ENCODE results near the gene FN3KRP. TPM values are rescaled to one million over a fixed set of nuclear protein-coding genes. Genes with fewer than 3 reads are reported as not detected.

FN3KRP gene
- total RNA-seq, 1 experiment from 2014 or later: 53.4 TPM

Other genes starting within 250 kb of the FN3KRP start
- 39.3 and 54.9 TPM in 2 replicates for gene FOXK2, start 197.0 kb upstream of the FN3KRP start, total RNA-seq (2014; rRNA removed; shearing (Covaris generic))
- 157 and 203 TPM in 2 replicates for gene WDR45B, start 68.3 kb upstream of the FN3KRP start, total RNA-seq (2014; rRNA removed; shearing (Covaris generic))
- gene RAB40B, start 18.0 kb upstream of the FN3KRP start, total RNA-seq (2014; rRNA removed; shearing (Covaris generic)): 11.2 and 30.9 TPM in 2 replicates
- 0.13 TPM in 1 of 2 replicates, not detected in the other for gene FN3K, start 18.9 kb downstream of the FN3KRP start, total RNA-seq (2014; rRNA removed; shearing (Covaris generic))
- 39.4 and 60.7 TPM in 2 replicates for gene TBCD, start 35.4 kb downstream of the FN3KRP start, total RNA-seq (2014; rRNA removed; shearing (Covaris generic))
- gene ZNF750, start 123.3 kb downstream of the FN3KRP start, total RNA-seq (2014; rRNA removed; shearing (Covaris generic)): not detected in 2 replicates

Measured in SJSA1 (cell line).